Epidermal melanocyte (primary cell): Measurements from ENCODE around the gene RMRP.
A peak's percentile ranks its signal among the peaks of the same experiment; 100 is the strongest.

ENCODE experiments used
- DNase-seq: peaks from one replicate; pipeline ENCODE4 v3.0.0; 2011; ENCODE audit warnings: low spot score; ENCODE audit not compliant: insufficient read length

RMRP gene

GRCh38 chr9:35657546-35658136, at the start of gene RMRP:
Gene RMRP (minus strand): TSS chr9:35658019.
- peak; percentile 99 for DNase-seq

GRCh38 chr9:35706951-35707350, 49.1 kb upstream of the RMRP start:
- DNase-seq, result no peak

- no peak for DNase-seq
Measured at GRCh38 chr9:35705836-35706430, 48.1 kb upstream of the RMRP start.

GRCh38 chr9:35705372-35705771, 47.6 kb upstream of the RMRP start:
- DNase-seq, result no peak

- DNase-seq, result no peak
Measured at GRCh38 chr9:35703906-35704672, 46.3 kb upstream of the RMRP start.

- DNase-seq, result no peak
Measured at GRCh38 chr9:35702696-35703095, 44.9 kb upstream of the RMRP start.

- no peak for DNase-seq
Measured at GRCh38 chr9:35700942-35701341, 43.1 kb upstream of the RMRP start.

- DNase-seq, result no peak
Measured at GRCh38 chr9:35700031-35700430, 42.2 kb upstream of the RMRP start.

- DNase-seq, result no peak
Measured at GRCh38 chr9:35698231-35698630, 40.4 kb upstream of the RMRP start.

- DNase-seq, result no peak
Measured at GRCh38 chr9:35697486-35697885, 39.7 kb upstream of the RMRP start.

GRCh38 chr9:35696520-35697215, 38.8 kb upstream of the RMRP start:
- peak; percentile 34 for DNase-seq

- DNase-seq, result no peak
Measured at GRCh38 chr9:35695943-35696401, 38.2 kb upstream of the RMRP start.

GRCh38 chr9:35691757-35692301, 34.0 kb upstream of the RMRP start:
- no peak for DNase-seq

- DNase-seq, result no peak
Measured at GRCh38 chr9:35691334-35691650, 33.5 kb upstream of the RMRP start.

- peak; percentile 65 for DNase-seq
Measured at GRCh38 chr9:35690614-35691333, 33.0 kb upstream of the RMRP start.

- no peak for DNase-seq
Measured at GRCh38 chr9:35690294-35690613, 32.4 kb upstream of the RMRP start.

GRCh38 chr9:35689542-35690293, 31.9 kb upstream of the RMRP start, which contains the start of gene TPM2:
Gene TPM2 (minus strand): TSS chr9:35689925. CDS start chr9:35689817, 108 bp downstream.
- no peak for DNase-seq

- no peak for DNase-seq
Measured at GRCh38 chr9:35688558-35689541, 31.0 kb upstream of the RMRP start.

- DNase-seq, result no peak
Measured at GRCh38 chr9:35687972-35688557, 30.2 kb upstream of the RMRP start.
